Forelimb muscle (tissue), 1 donor: ENCODE data around the gene NEDD9. TPM values are rescaled to one million over a fixed set of nuclear protein-coding genes. Genes with fewer than 3 reads are reported as not detected.

Experiments
- DNase-seq: peaks from one replicate; pipeline ENCODE4 v3.0.0-alpha.2; 2013; ENCODE audit warnings: low read depth
- polyA plus RNA-seq: library from polyadenylated mRNA; unstranded; fragments of 120-200 nt; gene quantifications from one replicate; pipeline ENCODE4 v1.2.1, GENCODE V29; 2013; ENCODE audit not compliant: insufficient read length

Gene NEDD9
- polyA plus RNA-seq, 1 donor = 10.1 TPM

DNA sequence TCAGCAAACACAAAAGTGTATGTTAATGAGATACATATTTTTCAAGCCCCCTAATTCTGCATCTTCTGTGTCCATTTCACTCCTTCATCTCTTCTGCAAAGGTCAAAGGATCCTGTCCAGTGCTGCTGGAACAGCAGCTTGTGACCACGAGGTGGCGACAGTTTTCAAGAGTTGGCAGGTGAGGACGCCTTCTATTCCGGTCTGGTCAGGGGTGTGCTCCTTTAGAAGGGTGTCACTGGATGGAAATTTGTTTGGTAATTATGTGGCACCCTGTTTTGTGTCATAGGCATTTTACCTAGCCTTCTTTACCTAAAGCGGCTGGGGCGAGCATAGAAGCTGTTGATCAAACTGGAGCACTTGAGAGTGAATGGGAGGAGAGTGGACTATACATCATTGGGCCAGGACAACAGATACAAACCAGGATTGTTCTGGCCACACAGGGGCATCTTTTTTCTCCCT is 88.0 kb downstream of the NEDD9 start:
- peak; percentile 43 for DNase-seq

- no peak for DNase-seq
These were observed 88.8 kb downstream of the NEDD9 start for GRCh38 chr6:11143394-11144371.

DNA sequence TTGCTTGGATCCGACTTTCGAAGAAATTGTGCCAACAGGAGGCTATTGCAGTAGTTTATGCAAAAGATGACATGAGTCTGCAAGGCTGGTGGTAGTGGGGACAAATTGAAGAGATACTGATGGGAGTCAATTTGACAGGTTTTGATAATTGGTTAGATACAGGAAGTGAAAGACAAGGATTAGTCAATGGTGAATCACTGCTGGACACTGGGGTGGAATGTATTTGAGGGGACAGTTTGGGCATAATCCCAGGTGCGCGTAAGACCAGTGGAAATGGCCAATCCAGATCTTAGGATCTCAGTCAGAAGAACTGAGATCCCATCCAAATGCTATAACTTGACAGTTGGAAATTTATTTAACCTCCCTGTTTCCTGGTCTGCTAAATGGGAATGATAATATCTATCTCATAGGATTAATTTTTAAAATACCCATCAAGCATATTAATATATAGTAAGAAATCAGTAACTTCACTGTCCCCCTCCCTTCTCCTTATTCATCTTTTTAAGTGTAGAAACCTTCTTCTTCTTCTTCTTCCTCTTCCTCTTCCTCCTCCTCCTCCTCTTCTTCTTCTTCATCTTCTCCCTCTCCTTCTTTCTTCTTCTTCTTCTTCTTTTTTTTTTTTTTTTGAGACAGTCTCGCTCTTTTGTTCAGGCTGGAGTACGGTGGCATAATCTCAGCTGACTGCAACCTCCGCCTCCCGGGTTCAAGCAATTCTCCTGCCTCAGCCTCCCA is 90.0 kb downstream of the NEDD9 start:
- no peak for DNase-seq

GRCh38 chr6:11141295-11141694 is 91.2 kb downstream of the NEDD9 start:
- DNase-seq = no peak

- no peak for DNase-seq
These were observed 92.4 kb downstream of the NEDD9 start for GRCh38 chr6:11140056-11140455.

GRCh38 chr6:11139051-11139960 is 93.2 kb downstream of the NEDD9 start:
- no peak for DNase-seq

- no peak for DNase-seq
These were observed 95.7 kb downstream of the NEDD9 start for GRCh38 chr6:11136809-11137208.

Other genes with a start within 250 kb of the NEDD9 start
- gene ELOVL2, start 188.4 kb downstream of the NEDD9 start, polyA plus RNA-seq = 1.9 TPM
- 8.9 TPM for gene SMIM13, start 138.8 kb downstream of the NEDD9 start, polyA plus RNA-seq
- 0.15 TPM for gene ERVFRD-1, start 120.9 kb downstream of the NEDD9 start, polyA plus RNA-seq